K562 (cell line): ENCODE measurements around the gene DVL3.
"Not testable (repeated sequence)": the region's sequence is repeated elsewhere in the genome, so short reads cannot be mapped to it uniquely, and the experiment has no call there.

Source experiments
- BHLHE40 ChIP-seq: IDR thresholded peaks from 2 replicates; pipeline ENCODE4 v1.6.1; 2011; ENCODE audit warnings: low read length, improper control_type of control experiment
- CCNT2 ChIP-seq: IDR thresholded peaks from 2 replicates; pipeline ENCODE4 v1.6.1; 2011; ENCODE audit warnings: borderline replicate concordance, low read depth, mild to moderate bottlenecking, moderate library complexity, mixed read lengths, low read length; ENCODE audit not compliant: insufficient read length; ENCODE audit errors: extremely low read depth
- CEBPB ChIP-seq: fragments of 450-650 bp; IDR thresholded peaks from 2 replicates; pipeline ENCODE4 v1.6.1; 2016; ENCODE audit warnings: missing genetic modification characterization, missing compliant biosample characterization
- GTF2E2 ChIP-seq: fragments of 200-800 bp; sonication (Bioruptor generic); IDR thresholded peaks from 2 replicates; pipeline ENCODE4 v1.6.1; 2016; ENCODE audit warnings: missing genetic modification characterization, missing compliant biosample characterization
- KLF1 ChIP-seq: fragments of 450-650 bp; IDR thresholded peaks from 2 replicates; pipeline ENCODE4 v1.6.1; 2016; ENCODE audit warnings: missing genetic modification characterization, missing compliant biosample characterization
- NFE2 ChIP-seq: IDR thresholded peaks from 2 replicates; pipeline ENCODE4 v1.6.1; 2014; ENCODE audit warnings: antibody characterized with exemption, low read depth
- SIN3A ChIP-seq, 2 experiments: fragments of 150-350 bp in 1 of 2; IDR thresholded peaks; 2 replicates each; pipeline ENCODE4 v1.6.1; 2011 to 2016; ENCODE audit warnings: borderline replicate concordance in 2 of 2, low read depth in 2 of 2, low read length in 2 of 2, mild to moderate bottlenecking in 2 of 2, moderate library complexity in 2 of 2; ENCODE audit not compliant: control insufficient read depth in 1 of 2
- SNRNP70 ChIP-seq: fragments of 200-400 bp; formaldehyde crosslinking; optimal IDR thresholded peaks from 2 replicates; pipeline ENCODE3; 2017; ENCODE audit warnings: low read depth, low read length
- TRIM28 ChIP-seq: fragments of 450-650 bp; IDR thresholded peaks from 2 replicates; pipeline ENCODE4 v1.6.1; 2017
- XRCC4 ChIP-seq: IDR thresholded peaks from one replicate; pipeline ENCODE4 v1.6.1; 2011; ENCODE audit not compliant: insufficient read depth, insufficient read length; ENCODE audit errors: extremely low read depth
- TF ChIP-seq, protein P1 (sequence below): sonication (generic); formaldehyde crosslinking; IDR thresholded peaks from 2 replicates; pipeline ENCODE4 v1.8.1; 2023; ENCODE audit warnings: mild to moderate bottlenecking, missing genetic modification reagents, moderate library complexity

DNA sequence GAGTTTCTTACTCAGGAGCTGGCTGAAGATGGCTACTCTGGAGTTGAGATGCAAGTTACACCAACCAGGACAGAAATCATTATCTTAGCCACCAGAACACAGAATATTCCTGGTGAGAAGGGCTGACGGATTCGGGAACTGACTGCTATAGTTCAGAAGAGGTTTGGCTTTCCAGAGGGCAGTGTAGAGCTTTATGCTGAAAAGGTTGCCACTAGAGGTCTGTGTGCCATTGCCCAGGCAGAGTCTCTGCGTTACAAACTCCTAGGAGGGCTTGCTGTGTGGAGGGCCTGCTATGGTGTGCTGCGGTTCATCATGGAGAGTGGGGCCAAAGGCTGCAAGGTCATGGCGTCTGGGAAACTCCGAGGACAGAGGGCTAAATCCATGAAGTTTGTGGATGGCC is 5.4 kb upstream of the DVL3 start:
- not testable (repeated sequence) for TF ChIP-seq GTF2E2; CCNT2; NFE2; SNRNP70; KLF1 (tag); CEBPB (tag); SIN3A (IDR thresholded peaks at IDR 0.05; ENCODE audit: borderline replicate concordance in 2 of 2, control insufficient read depth in 1 of 2, low read depth in 2 of 2, low read length in 2 of 2); XRCC4; BHLHE40; TRIM28
- TF ChIP-seq, protein P1, sequence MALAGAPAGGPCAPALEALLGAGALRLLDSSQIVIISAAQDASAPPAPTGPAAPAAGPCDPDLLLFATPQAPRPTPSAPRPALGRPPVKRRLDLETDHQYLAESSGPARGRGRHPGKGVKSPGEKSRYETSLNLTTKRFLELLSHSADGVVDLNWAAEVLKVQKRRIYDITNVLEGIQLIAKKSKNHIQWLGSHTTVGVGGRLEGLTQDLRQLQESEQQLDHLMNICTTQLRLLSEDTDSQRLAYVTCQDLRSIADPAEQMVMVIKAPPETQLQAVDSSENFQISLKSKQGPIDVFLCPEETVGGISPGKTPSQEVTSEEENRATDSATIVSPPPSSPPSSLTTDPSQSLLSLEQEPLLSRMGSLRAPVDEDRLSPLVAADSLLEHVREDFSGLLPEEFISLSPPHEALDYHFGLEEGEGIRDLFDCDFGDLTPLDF (CRISPR knock-in tag): not testable (repeated sequence)
